Ishikawa (cell line): Measurements from ENCODE around the gene ZDHHC8.

Experiments
- FOXM1 ChIP-seq: IDR thresholded peaks from 2 replicates; pipeline ENCODE4 v1.6.1; 2012; ENCODE audit warnings: low read depth, borderline replicate concordance
- RAD21 ChIP-seq: IDR thresholded peaks from 2 replicates; pipeline ENCODE4 v1.6.1; 2012; ENCODE audit warnings: low read depth
- TAF1 ChIP-seq: IDR thresholded peaks from 2 replicates; pipeline ENCODE4 v1.6.1; 2012; ENCODE audit warnings: low read depth, mild to moderate bottlenecking
- TEAD4 ChIP-seq: IDR thresholded peaks from 2 replicates; pipeline ENCODE4 v1.6.1; 2012
- YY1 ChIP-seq: IDR thresholded peaks from 2 replicates; pipeline ENCODE4 v1.6.1; 2012; ENCODE audit warnings: low read depth
- ZBTB7A ChIP-seq: IDR thresholded peaks from 2 replicates; pipeline ENCODE4 v1.6.1; 2012; ENCODE audit warnings: low read depth
- TF ChIP-seq, protein P1 (sequence below): IDR thresholded peaks from 2 replicates; pipeline ENCODE4 v1.6.1; 2012; ENCODE audit warnings: low read depth, mild to moderate bottlenecking

DNA sequence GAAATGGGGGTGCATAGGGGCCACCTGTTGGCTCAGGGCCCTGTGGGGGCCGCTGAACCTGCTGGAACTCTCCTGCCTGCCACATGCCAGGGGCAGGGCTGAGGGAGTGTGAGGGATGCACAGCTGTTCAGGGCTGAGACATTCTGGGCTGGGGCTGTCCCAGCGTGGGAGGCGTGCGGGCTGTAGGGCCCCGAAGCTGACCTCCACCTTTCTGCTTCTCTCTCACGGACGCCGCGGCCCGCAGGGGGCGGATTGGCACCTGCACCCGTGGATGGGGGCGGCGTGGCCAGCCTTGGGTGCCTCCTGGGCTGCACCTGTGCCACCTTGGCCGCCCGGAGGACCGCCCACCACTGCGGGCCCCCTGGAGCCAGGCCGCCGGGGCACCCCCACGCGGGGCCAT, 15.2 kb downstream of the ZDHHC8 start:
- TF ChIP-seq RAD21 (no peak), TAF1 (no peak), TEAD4 (no peak), ZBTB7A (no peak), YY1 (no peak), FOXM1 (no peak)
- TF ChIP-seq, protein P1, sequence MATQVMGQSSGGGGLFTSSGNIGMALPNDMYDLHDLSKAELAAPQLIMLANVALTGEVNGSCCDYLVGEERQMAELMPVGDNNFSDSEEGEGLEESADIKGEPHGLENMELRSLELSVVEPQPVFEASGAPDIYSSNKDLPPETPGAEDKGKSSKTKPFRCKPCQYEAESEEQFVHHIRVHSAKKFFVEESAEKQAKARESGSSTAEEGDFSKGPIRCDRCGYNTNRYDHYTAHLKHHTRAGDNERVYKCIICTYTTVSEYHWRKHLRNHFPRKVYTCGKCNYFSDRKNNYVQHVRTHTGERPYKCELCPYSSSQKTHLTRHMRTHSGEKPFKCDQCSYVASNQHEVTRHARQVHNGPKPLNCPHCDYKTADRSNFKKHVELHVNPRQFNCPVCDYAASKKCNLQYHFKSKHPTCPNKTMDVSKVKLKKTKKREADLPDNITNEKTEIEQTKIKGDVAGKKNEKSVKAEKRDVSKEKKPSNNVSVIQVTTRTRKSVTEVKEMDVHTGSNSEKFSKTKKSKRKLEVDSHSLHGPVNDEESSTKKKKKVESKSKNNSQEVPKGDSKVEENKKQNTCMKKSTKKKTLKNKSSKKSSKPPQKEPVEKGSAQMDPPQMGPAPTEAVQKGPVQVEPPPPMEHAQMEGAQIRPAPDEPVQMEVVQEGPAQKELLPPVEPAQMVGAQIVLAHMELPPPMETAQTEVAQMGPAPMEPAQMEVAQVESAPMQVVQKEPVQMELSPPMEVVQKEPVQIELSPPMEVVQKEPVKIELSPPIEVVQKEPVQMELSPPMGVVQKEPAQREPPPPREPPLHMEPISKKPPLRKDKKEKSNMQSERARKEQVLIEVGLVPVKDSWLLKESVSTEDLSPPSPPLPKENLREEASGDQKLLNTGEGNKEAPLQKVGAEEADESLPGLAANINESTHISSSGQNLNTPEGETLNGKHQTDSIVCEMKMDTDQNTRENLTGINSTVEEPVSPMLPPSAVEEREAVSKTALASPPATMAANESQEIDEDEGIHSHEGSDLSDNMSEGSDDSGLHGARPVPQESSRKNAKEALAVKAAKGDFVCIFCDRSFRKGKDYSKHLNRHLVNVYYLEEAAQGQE, result no peak
